ENCODE measurements around the gene MPG. TPM values are rescaled to one million over a fixed set of nuclear protein-coding genes. Genes with fewer than 3 reads are reported as not detected.

Gene MPG
- total and polyA plus RNA-seq, 2 of the 8 experiments (the other 6 are each of a cell fraction or from before 2014, with no cell fraction given): 37.6 to 83.7 TPM

DNA sequence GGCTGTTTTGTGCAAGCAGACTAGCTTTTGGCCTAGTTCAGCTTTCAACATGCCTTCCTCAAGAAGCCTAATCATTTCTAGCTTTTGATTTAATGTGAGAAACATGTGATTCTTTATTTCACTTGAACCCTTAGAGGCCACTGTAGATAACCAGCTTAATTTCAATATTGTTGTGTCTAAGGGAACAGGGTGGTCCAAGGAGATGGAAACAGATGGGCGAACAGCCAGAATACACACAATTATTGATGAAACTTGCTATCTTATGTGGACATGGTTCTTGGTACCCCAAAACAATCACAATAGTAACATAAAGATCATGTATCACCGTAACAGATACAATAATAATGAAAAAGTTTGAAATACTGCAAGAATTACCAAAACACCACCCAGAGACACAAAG lies 55.7 kb downstream of the MPG start:
- H4K8ac ChIP-seq (ENCODE audit: extremely low read depth, insufficient read depth, low read length): no peak overlapping the region
- no peaks in the 10 kb centered on the region for H4K20me1 ChIP-seq (replicated peaks in 1 of 2; ENCODE audit: control insufficient read depth in 1 of 2, insufficient read depth in 2 of 2, low read length in 2 of 2)
- no peak overlapping the region for H3K4me3 ChIP-seq (ENCODE audit: extremely low read depth in 1 of 4, insufficient read depth in 2 of 4, low read depth in 3 of 4, low read length in 4 of 4)
- H3K79me2 ChIP-seq (ENCODE audit: control insufficient read depth in 1 of 2, insufficient read depth in 2 of 2, low read length in 2 of 2): peaks cover 0 to 25% of the 10 kb centered on the region in 2 experiments; a peak in 2 of 4 replicates
- no peak overlapping the region for H2BK15ac ChIP-seq (ENCODE audit: low read length)
- no peaks in the 10 kb centered on the region; a peak in 1 of 7 replicates for H3K4me1 ChIP-seq (replicated peaks in 1 of 4; ENCODE audit: control insufficient read depth in 3 of 4, insufficient read depth in 4 of 4, low read length in 3 of 4)
- H3K14ac ChIP-seq (ENCODE audit: insufficient read length): no peak overlapping the region
- no peak overlapping the region for H2BK5ac ChIP-seq (ENCODE audit: low read depth, low read length)
- H3K36me3 ChIP-seq (ENCODE audit: control insufficient read depth in 2 of 4, insufficient read depth in 4 of 4, low read length in 3 of 4): no peaks in the 10 kb centered on the region; a peak in 2 of 8 replicates
- no peak for FAIRE-seq
- no peak for DNase-seq (ENCODE audit: low read depth in 1 of 2, low spot score in 2 of 2)
- no peak overlapping the region for H4K5ac ChIP-seq (ENCODE audit: insufficient read length, low read depth, low read length)
- no peak overlapping the region for H3K4me2 ChIP-seq (ENCODE audit: insufficient read depth in 1 of 2, low read depth in 2 of 2, low read length in 2 of 2)
- H2AFZ ChIP-seq (ENCODE audit: low read length): no peak overlapping the region
- H3K27ac ChIP-seq (ENCODE audit: low read depth, low read length): no peak overlapping the region
- no peak overlapping the region for H3K9ac ChIP-seq (replicated peaks in 1 of 4; ENCODE audit: extremely low read depth in 1 of 4, low read depth in 3 of 4, low read length in 3 of 4)
- CTCF ChIA-PET (ENCODE audit: partially characterized antibody): interaction anchor here (0.6 to 3.5 kb wide), 6 partner anchors 14 to 70 kb away, joined by 3 to 17 read pairs (median 5); no protein-coding TSS in a partner anchor
- no peaks in the 10 kb centered on the region for H3K27me3 ChIP-seq (replicated peaks in 1 of 4; ENCODE audit: control insufficient read depth in 3 of 4, extremely low read depth in 1 of 4, insufficient read depth in 3 of 4, low read length in 3 of 4)
- H2AK5ac ChIP-seq (ENCODE audit: low read depth, low read length): no peak overlapping the region
- no peak overlapping the region for H3K23ac ChIP-seq (ENCODE audit: insufficient read length)
- H3K56ac ChIP-seq (replicated peaks; ENCODE audit: insufficient read length, low read depth, low read length): no peak overlapping the region
- TF ChIP-seq CREB1 (IDR thresholded peaks at IDR 0.05): no peak
- TF ChIP-seq RAD21 (IDR thresholded peaks at IDR 0.05 in 1 of 2, conservative IDR thresholded peaks at IDR 0.05 in 1 of 2; ENCODE audit: low read depth in 2 of 2, low read length in 2 of 2): no peak
- TF ChIP-seq JUND (IDR thresholded peaks at IDR 0.05; ENCODE audit: low read length): no peak
- TF ChIP-seq RFX5 (IDR thresholded peaks at IDR 0.05; ENCODE audit: borderline replicate concordance, low read depth, low read length): no peak
- no peak for TF ChIP-seq EGR1 (IDR thresholded peaks at IDR 0.05; ENCODE audit: borderline replicate concordance, low read depth, low read length)
- no peak for TF ChIP-seq GABPA (IDR thresholded peaks at IDR 0.05; ENCODE audit: borderline replicate concordance, insufficient read depth, low read length)
- TF ChIP-seq RNF2 (IDR thresholded peaks at IDR 0.05; ENCODE audit: borderline replicate concordance, low read depth, low read length, missing control alignments, poor library complexity, severe bottlenecking): no peak
- no peak for TF ChIP-seq GTF2F1 (IDR thresholded peaks at IDR 0.05; ENCODE audit: borderline replicate concordance, low read depth, low read length)
- TF ChIP-seq POLR2AphosphoS5 (IDR thresholded peaks at IDR 0.05; ENCODE audit: low read depth, low read length): no peak
- TF ChIP-seq RBBP5 (IDR thresholded peaks at IDR 0.05; ENCODE audit: borderline replicate concordance, low read depth, low read length): no peak
- no peak for TF ChIP-seq TAF7 (optimal IDR thresholded peaks at IDR 0.05; ENCODE audit: borderline replicate concordance, low read depth, low read length)
- H2BK12ac ChIP-seq (ENCODE audit: low read depth, low read length): no peak overlapping the region
- H2BK120ac ChIP-seq (replicated peaks; ENCODE audit: low read depth, low read length): no peak overlapping the region
- 89% methylated on average over 2 of the region's 2 CpGs; no CpG with 5 or more reads in 1 of the 2 experiments for WGBS, 2 experiments (ENCODE audit: extremely low coverage in 1 of 2, insufficient coverage in 1 of 2, insufficient read length in 1 of 2, insufficient replicate concordance in 2 of 2, low coverage in 1 of 2, low lambda C conversion rate in 2 of 2, missing lambda C conversion rate in 1 of 2)
- no peaks in the 10 kb centered on the region for H3K9me3 ChIP-seq (ENCODE audit: insufficient read depth in 2 of 2, low read depth in 1 of 2, low read length in 1 of 2)
- H3K79me1 ChIP-seq (ENCODE audit: low read depth, low read length): peaks cover 2% of the 10 kb centered on the region
- no peak overlapping the region for H3K4ac ChIP-seq (replicated peaks; ENCODE audit: insufficient read length, low read depth, low read length)
- POLR2A ChIA-PET (ENCODE audit: partially characterized antibody): interaction anchor here (1.1 to 1.7 kb wide), 2 partner anchors 9 to 29 kb away, joined by 3 to 4 read pairs; no protein-coding TSS in a partner anchor
- H3K23me2 ChIP-seq (ENCODE audit: low read depth, low read length): no peaks in the 10 kb centered on the region
- H4K91ac ChIP-seq (replicated peaks; ENCODE audit: insufficient read length, low read length): no peak overlapping the region
- no peak overlapping the region for H2BK20ac ChIP-seq (ENCODE audit: low read length)
- no peak overlapping the region for H3K18ac ChIP-seq (ENCODE audit: extremely low read depth, low read length)

Data from H1 (cell line).